PC-9 (cell line): ENCODE data around the gene SRP68. TPM values are rescaled to one million over a fixed set of nuclear protein-coding genes. Genes with fewer than 3 reads are reported as not detected.

Experiments
- BruUV-seq: library from RNA; stranded (reverse); fragments of 400-500 nt; replicated peaks from 2 replicates; lab custom pipeline; 2021; lab: Mats Ljungman, UMichigan
- CTCF ChIA-PET: fragments of 300-600 bp; sonication (Branson Sonifier 250); formaldehyde crosslinking; loops from one replicate; lab custom pipeline; 2022; ENCODE audit warnings: antibody characterized with exemption; lab: Charles Lee
- POLR2A ChIA-PET: fragments of 300-600 bp; sonication (Branson Sonifier 250); formaldehyde crosslinking; loops from one replicate; lab custom pipeline; 2022; ENCODE audit warnings: antibody characterized with exemption; ENCODE audit not compliant: unreplicated experiment; lab: Charles Lee
- DNase-seq, 2 experiments: peaks; one replicate each; pipeline versions ENCODE4 v3.0.0 to v3.0.0-alpha.2; 2015 to 2022; ENCODE audit warnings: mixed read lengths in 1 of 2
- H2AFZ ChIP-seq: fragments of 200-600 bp; sonication (generic); 2 replicates; pipeline ENCODE4 v1.8.1; 2017; ENCODE audit warnings: antibody characterized with exemption
- H3F3A ChIP-seq: fragments of 200-600 bp; sonication (generic); 2 replicates; pipeline ENCODE4 v1.8.1; 2017; ENCODE audit warnings: antibody characterized with exemption, mild to moderate bottlenecking, low read depth; ENCODE audit not compliant: insufficient read depth
- H3K27ac ChIP-seq: fragments of 200-600 bp; sonication (generic); 2 replicates; pipeline ENCODE4 v1.6.1; 2016; ENCODE audit warnings: mixed run types
- H3K27me3 ChIP-seq: fragments of 200-600 bp; sonication (generic); 2 replicates; pipeline ENCODE4 v1.6.1; 2016; ENCODE audit warnings: low read depth, mixed run types; ENCODE audit not compliant: insufficient read depth
- H3K36me3 ChIP-seq: fragments of 200-600 bp; sonication (generic); 2 replicates; pipeline ENCODE4 v1.6.1; 2016; ENCODE audit warnings: low read depth, mixed run types
- H3K4me1 ChIP-seq: fragments of 200-600 bp; sonication (generic); replicated peaks from 2 replicates; pipeline ENCODE4 v1.6.1; 2016; ENCODE audit warnings: mixed run types; ENCODE audit not compliant: insufficient read depth
- H3K4me2 ChIP-seq: fragments of 200-600 bp; sonication (generic); 2 replicates; pipeline ENCODE4 v1.6.1; 2017; ENCODE audit warnings: mixed run types
- H3K4me3 ChIP-seq: fragments of 200-600 bp; sonication (generic); 2 replicates; pipeline ENCODE4 v1.6.1; 2016; ENCODE audit warnings: mixed run types
- H3K79me2 ChIP-seq: fragments of 200-600 bp; sonication (generic); 2 replicates; pipeline ENCODE4 v1.6.1; 2017; ENCODE audit warnings: low read depth, mixed run types
- H3K9me2 ChIP-seq: fragments of 200-600 bp; sonication (generic); 2 replicates; pipeline ENCODE4 v1.8.1; 2017; ENCODE audit warnings: mild to moderate bottlenecking; ENCODE audit not compliant: insufficient read depth
- H3K9me3 ChIP-seq: fragments of 200-600 bp; sonication (generic); 2 replicates; pipeline ENCODE4 v1.8.1; 2016; ENCODE audit warnings: low read depth; ENCODE audit not compliant: insufficient read depth
- H4K20me1 ChIP-seq: fragments of 200-600 bp; sonication (generic); 2 replicates; pipeline ENCODE4 v1.8.1; 2017; ENCODE audit not compliant: insufficient read depth
- CTCF ChIP-seq: fragments of 200-600 bp; sonication (generic); conservative IDR thresholded peaks from 2 replicates; pipeline ENCODE4 v1.6.1; 2017; ENCODE audit warnings: mixed run types, antibody characterized with exemption, mild to moderate bottlenecking, moderate library complexity
- EZH2 ChIP-seq: fragments of 200-600 bp; sonication (generic); IDR thresholded peaks from 2 replicates; pipeline ENCODE4 v1.8.0; 2017; ENCODE audit warnings: antibody characterized with exemption, low read depth
- intact Hi-C: fragments of 100-400 bp; cut with micrococcal nuclease; formaldehyde crosslinking; loops from one replicate; pipeline ENCODE4 v1.10.0; 2022; ENCODE audit not compliant: unreplicated experiment
- total RNA-seq: library from RNA; stranded (reverse); gene quantifications from 2 replicates; pipeline ENCODE4 v1.2.3, GENCODE V29; 2021

The SRP68 gene
- total RNA-seq, 1 experiment from 2014 or later = 91.7 TPM

GRCh38 chr17:76104140-76104895 lies 32.0 kb upstream of the SRP68 start:
- ChIA-PET POLR2A (interaction anchor here (0.6 to 1.0 kb wide), 4 partner anchors 26 to 259 kb away, joined by 3 to 12 read pairs (median 5); partner anchors contain the start of genes FBF1 and SRP68), CTCF (interaction anchor here (0.6 to 1.1 kb wide), 3 partner anchors 68 to 124 kb away, joined by 3 to 18 read pairs (median 5); no protein-coding TSS in a partner anchor)
- peaks cover 7% of the 10 kb centered on the region for H3K4me1 ChIP-seq
- H3K27me3 ChIP-seq = no peaks in the 10 kb centered on the region
- H3F3A ChIP-seq = peaks cover 6% of the 10 kb centered on the region; the same call in 1 of the 2 replicates
- peaks cover 17% of the 10 kb centered on the region for H3K79me2 ChIP-seq
- TSS peak; percentile 97 for BruUV-seq
- no peaks in the 10 kb centered on the region for H3K36me3 ChIP-seq
- no peak for DNase-seq
- peak overlapping the region; percentile 73 for H3K27ac ChIP-seq
- no peak for TF ChIP-seq CTCF
- TF ChIP-seq EZH2 = no peak
- no peaks in the 10 kb centered on the region for H3K9me3 ChIP-seq
- intact Hi-C loops = loop anchor here (10.0 kb wide), 1 partner anchor 200 kb away; the partner anchor contains the start of gene MRPL38
- peak overlapping the region; percentile 86 for H3K4me3 ChIP-seq
- H3K9me2 ChIP-seq = no peaks in the 10 kb centered on the region
- peak overlapping the region; percentile 91 for H3K4me2 ChIP-seq
- peak overlapping the region; percentile 81; the same call in 1 of the 2 replicates for H2AFZ ChIP-seq
- no peaks in the 10 kb centered on the region for H4K20me1 ChIP-seq

- no peak for TF ChIP-seq EZH2
- TF ChIP-seq CTCF = no peak; the same call in 1 of the 2 replicates
- peaks cover 6% of the 10 kb centered on the region; the same call in 1 of the 2 replicates for H3F3A ChIP-seq
- no peaks in the 10 kb centered on the region for H4K20me1 ChIP-seq
- intact Hi-C loops = loop anchor here (10.0 kb wide), 1 partner anchor 199 kb away; the partner anchor contains the start of gene MRPL38
- no peaks in the 10 kb centered on the region for H3K36me3 ChIP-seq
- H3K4me2 ChIP-seq = peak within 1 kb of the TSS; percentile 91
- H3K79me2 ChIP-seq = peaks cover 17% of the 10 kb centered on the region
- POLR2A ChIA-PET = interaction anchor here (0.5 to 1.0 kb wide), 7 partner anchors 13 to 117 kb away, joined by 3 to 20 read pairs (median 5); partner anchors contain the start of gene SRP68
- peak; percentile 69 to 92 for DNase-seq
- H3K27me3 ChIP-seq = no peaks in the 10 kb centered on the region
- H3K9me2 ChIP-seq = no peaks in the 10 kb centered on the region
- H2AFZ ChIP-seq = peak within 1 kb of the TSS; percentile 81
- H3K9me3 ChIP-seq = no peaks in the 10 kb centered on the region
- H3K27ac ChIP-seq = peak within 1 kb of the TSS; percentile 73
- CTCF ChIA-PET = interaction anchor here (0.6 to 1.2 kb wide), 4 partner anchors 50 to 123 kb away, joined by 3 to 18 read pairs (median 8); no protein-coding TSS in a partner anchor
- H3K4me3 ChIP-seq = peak within 1 kb of the TSS; percentile 86
- BruUV-seq = no TSS peak
- H3K4me1 ChIP-seq = peaks cover 7% of the 10 kb centered on the region
These were observed 31.2 kb upstream of the SRP68 start, which contains the start of gene EXOC7 for GRCh38 chr17:76103274-76104139. Gene EXOC7, minus strand, starts transcription at chr17:76103787. Its CDS starts 95 bp downstream, at chr17:76103692.
